Left ventricle myocardium inferior (tissue), 1 donor: Measurements from ENCODE around the gene TMED10. TPM values are rescaled to one million over a fixed set of nuclear protein-coding genes. Genes with fewer than 3 reads are reported as not detected.

Source experiments
- DNase-seq: peaks from one replicate; pipeline ENCODE4 v3.0.0-alpha.2; 2020
- H3K27ac ChIP-seq: fragments of 200-600 bp; replicated peaks from 2 replicates; pipeline ENCODE4 v1.8.0; 2021
- H3K27me3 ChIP-seq: fragments of 200-600 bp; 2 replicates; pipeline ENCODE4 v1.8.0; 2021; ENCODE audit warnings: low read depth
- H3K36me3 ChIP-seq: fragments of 200-600 bp; 2 replicates; pipeline ENCODE4 v1.8.0; 2021
- H3K4me1 ChIP-seq: fragments of 200-600 bp; 2 replicates; pipeline ENCODE4 v1.8.0; 2021
- H3K4me3 ChIP-seq: fragments of 200-600 bp; 2 replicates; pipeline ENCODE4 v1.8.0; 2021; ENCODE audit warnings: mild to moderate bottlenecking, moderate library complexity
- H3K9me3 ChIP-seq: fragments of 200-600 bp; replicated peaks from 2 replicates; pipeline ENCODE4 v1.8.0; 2021
- intact Hi-C: fragments of 100-400 bp; cut with micrococcal nuclease; formaldehyde crosslinking; loops from one replicate; pipeline ENCODE4 v1.11.0; 2022
- total RNA-seq: library from RNA; stranded (reverse); fragmentation: NEBNext Ultra II Directional; extraction: Animal tissue kit (Norgen Biotek cat#: 25700); gene quantifications from one replicate; pipeline ENCODE4 v1.2.1, GENCODE V29; 2021
- TF ChIP-seq, protein P1 (sequence below): fragments of 200-600 bp; IDR thresholded peaks from 2 replicates; pipeline ENCODE4 v1.8.0; 2021; ENCODE audit warnings: antibody characterized with exemption, mild to moderate bottlenecking, borderline replicate concordance
- donor health status: DM: no; HTN: yes; CAD: no; lungs with severe emphysema.

Gene TMED10
- total RNA-seq, 1 donor from 2014 or later, result 278 TPM

DNA sequence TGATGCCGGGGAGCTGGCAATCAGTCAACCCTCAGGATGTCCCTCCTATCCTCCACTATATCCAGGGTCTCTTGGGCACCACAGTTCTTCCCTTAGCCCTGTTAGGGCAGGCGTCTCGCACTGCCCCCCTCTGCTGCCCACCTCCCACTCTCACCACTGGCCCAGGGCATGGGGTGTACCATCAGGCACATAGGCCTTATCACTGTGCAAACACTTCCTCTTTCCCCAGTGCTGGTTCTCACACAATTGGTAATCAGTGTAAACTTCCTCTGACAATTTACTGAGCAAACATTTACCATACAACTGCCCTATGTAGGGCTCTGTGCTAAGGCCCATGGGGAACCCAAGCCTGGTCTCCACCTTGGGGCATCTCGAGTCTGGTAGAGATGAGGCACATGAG is 20.1 kb upstream of the TMED10 start:
- Histone ChIP-seq H3K27ac (no peak overlapping the region), H3K9me3 (no peaks in the 10 kb centered on the region), H3K4me1 (peaks cover 11% of the 10 kb centered on the region), H3K27me3 (no peaks in the 10 kb centered on the region), H3K36me3 (no peaks in the 10 kb centered on the region), H3K4me3 (no peak overlapping the region)
- no peak for DNase-seq
- intact Hi-C loops, result no loop called here
- TF ChIP-seq, protein P1, sequence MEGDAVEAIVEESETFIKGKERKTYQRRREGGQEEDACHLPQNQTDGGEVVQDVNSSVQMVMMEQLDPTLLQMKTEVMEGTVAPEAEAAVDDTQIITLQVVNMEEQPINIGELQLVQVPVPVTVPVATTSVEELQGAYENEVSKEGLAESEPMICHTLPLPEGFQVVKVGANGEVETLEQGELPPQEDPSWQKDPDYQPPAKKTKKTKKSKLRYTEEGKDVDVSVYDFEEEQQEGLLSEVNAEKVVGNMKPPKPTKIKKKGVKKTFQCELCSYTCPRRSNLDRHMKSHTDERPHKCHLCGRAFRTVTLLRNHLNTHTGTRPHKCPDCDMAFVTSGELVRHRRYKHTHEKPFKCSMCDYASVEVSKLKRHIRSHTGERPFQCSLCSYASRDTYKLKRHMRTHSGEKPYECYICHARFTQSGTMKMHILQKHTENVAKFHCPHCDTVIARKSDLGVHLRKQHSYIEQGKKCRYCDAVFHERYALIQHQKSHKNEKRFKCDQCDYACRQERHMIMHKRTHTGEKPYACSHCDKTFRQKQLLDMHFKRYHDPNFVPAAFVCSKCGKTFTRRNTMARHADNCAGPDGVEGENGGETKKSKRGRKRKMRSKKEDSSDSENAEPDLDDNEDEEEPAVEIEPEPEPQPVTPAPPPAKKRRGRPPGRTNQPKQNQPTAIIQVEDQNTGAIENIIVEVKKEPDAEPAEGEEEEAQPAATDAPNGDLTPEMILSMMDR, result no peak

DNA sequence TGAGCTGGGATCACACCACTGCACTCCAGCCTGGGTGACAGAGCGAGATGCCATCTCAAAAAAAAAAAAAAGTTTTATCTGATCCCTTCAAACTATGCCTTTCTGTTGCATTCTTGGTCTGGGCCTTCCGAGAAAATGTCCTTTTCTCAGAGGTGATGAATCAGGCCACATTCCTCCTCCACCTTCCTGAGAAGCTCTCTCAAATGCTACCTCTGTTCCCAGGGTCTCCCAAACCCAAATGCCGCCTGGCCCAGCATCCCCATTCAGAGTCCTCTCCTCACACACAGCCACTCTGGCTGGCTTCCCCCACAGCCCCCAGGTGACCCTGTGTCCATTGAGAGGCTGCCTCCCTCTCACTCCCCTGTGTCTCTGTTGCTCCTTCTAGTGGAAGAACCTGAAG is 19.7 kb upstream of the TMED10 start:
- no peak for DNase-seq
- H3K27me3 ChIP-seq, result no peaks in the 10 kb centered on the region
- H3K9me3 ChIP-seq, result no peaks in the 10 kb centered on the region
- no peak overlapping the region for H3K4me3 ChIP-seq
- TF ChIP-seq, protein P1, result no peak
- intact Hi-C loops, result no loop called here
- H3K27ac ChIP-seq, result no peak overlapping the region
- no peaks in the 10 kb centered on the region for H3K36me3 ChIP-seq
- H3K4me1 ChIP-seq, result peaks cover 11% of the 10 kb centered on the region

DNA sequence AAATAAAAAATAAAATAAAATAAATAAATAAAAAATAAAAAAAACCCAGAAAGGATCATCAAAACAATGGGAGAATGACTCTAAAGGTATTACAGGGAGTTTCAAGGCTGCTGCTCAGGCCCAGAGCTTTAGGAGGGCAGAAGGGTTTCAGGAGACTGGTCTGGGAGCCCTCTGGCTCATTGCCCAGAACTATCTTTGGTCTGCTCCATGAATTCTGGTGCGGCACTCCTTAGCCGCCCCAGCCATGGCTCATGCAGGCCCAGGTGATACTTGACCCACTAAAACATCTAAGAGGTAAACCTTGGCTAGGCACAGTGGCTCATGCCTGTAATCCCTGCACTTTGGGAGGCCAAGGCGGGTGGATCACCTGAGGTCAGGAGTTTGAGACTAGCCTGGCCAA is 14.7 kb upstream of the TMED10 start:
- TF ChIP-seq, protein P1, result no peak
- Histone ChIP-seq H3K27me3 (no peaks in the 10 kb centered on the region), H3K4me1 (no peaks in the 10 kb centered on the region), H3K4me3 (no peak overlapping the region), H3K9me3 (no peaks in the 10 kb centered on the region), H3K27ac (no peak overlapping the region), H3K36me3 (no peaks in the 10 kb centered on the region)
- intact Hi-C loops, result no loop called here
- DNase-seq, result peak; percentile 25

DNA sequence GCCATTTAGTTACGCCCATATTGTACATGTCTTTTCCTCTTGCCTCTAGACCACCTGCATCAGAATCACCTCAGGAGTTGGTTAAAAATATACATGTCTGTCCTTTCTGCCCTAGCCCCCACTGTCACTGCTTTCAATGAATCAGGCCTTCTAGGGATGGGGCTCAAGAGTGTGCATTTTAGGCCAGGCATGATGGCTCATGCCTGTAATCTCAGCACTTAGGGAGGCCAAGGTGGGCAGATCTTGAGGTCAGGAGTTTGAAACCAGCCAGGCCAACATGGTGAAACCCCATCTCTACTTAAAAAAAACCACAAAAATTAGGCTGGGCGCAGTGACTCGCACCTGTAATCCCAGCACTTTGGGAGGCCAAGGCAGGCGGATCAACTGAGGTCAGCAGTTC is 13.6 kb upstream of the TMED10 start:
- Histone ChIP-seq H3K9me3 (no peaks in the 10 kb centered on the region), H3K27me3 (no peaks in the 10 kb centered on the region), H3K4me3 (no peak overlapping the region), H3K27ac (no peak overlapping the region), H3K4me1 (no peaks in the 10 kb centered on the region), H3K36me3 (no peaks in the 10 kb centered on the region)
- TF ChIP-seq, protein P1, result no peak
- intact Hi-C loops, result no loop called here
- DNase-seq, result no peak

DNA sequence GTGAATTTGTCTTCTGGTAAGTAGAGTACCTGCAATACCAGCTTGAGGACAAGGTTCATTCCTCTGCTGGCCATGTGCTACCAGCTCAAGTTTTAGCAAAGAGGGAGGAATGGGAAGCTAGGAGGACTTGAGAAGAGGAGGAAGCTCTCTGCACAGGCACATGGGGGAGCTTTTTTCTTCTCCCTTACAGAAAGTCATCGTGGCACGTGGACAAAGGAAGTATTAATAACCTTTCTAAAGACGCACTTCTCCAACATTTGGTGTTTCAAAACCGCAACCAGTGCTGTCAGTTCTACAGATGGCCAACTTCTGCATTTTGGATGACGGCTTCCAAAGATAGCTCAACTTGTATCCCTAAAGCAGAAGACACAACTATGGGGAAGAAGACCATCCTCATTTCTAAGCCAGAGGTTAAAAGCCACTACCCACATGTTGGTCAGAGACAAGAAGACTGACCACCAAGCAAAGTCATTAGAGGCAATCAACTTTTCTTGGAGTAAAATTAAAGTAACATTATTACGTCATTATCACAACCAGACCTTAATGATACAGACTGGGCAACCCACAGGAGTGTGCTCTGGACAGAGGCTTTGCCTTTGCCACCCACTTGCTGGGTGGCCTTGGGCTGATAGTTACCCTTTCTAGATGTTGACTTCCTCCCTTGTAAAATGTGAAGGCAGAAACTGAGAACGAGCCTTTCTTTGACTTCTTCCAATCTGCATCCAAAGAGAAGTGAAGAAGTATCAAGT is 12.3 kb upstream of the TMED10 start:
- intact Hi-C loops, result no loop called here

More for the DNA sequence above, 12.3 kb upstream of the TMED10 start:
- no peaks in the 10 kb centered on the region for H3K27me3 ChIP-seq
- H3K27ac ChIP-seq, result no peak overlapping the region
- H3K36me3 ChIP-seq, result no peaks in the 10 kb centered on the region
- no peaks in the 10 kb centered on the region for H3K4me1 ChIP-seq
- TF ChIP-seq, protein P1, result no peak
- DNase-seq, result no peak
- H3K9me3 ChIP-seq, result no peaks in the 10 kb centered on the region
- H3K4me3 ChIP-seq, result no peak overlapping the region
